ENCODE data around the gene ENKUR. TPM values are rescaled to one million over a fixed set of nuclear protein-coding genes. Genes with fewer than 3 reads are reported as not detected.

ENKUR gene
- total RNA-seq, 1 donor = not detected

GRCh38 chr10:24988831-24989640 lies 26.9 kb downstream of the ENKUR start:
- peak; percentile 51 for DNase-seq (ENCODE audit: insufficient read length, low spot score, missing footprints)
- Histone ChIP-seq H3K27me3 (ENCODE audit: insufficient read depth, low read length) (no peaks in the 10 kb centered on the region), H3K4me3 (ENCODE audit: insufficient read depth, low read length) (no peak overlapping the region), H3K4me2 (ENCODE audit: insufficient read depth, low read length) (no peak overlapping the region), H3K9me3 (ENCODE audit: low read depth, low read length) (no peaks in the 10 kb centered on the region), H3K27ac (ENCODE audit: low read depth, low read length) (no peak overlapping the region), H3K36me3 (ENCODE audit: insufficient read depth, low read length) (no peaks in the 10 kb centered on the region), H3K4me1 (ENCODE audit: insufficient read depth, low read length) (peaks cover 1% of the 10 kb centered on the region), H2AFZ (ENCODE audit: low read length) (peak overlapping the region; percentile 32), H3K79me2 (ENCODE audit: insufficient read depth, low read length) (no peaks in the 10 kb centered on the region), H4K20me1 (ENCODE audit: insufficient read depth, low read length) (no peaks in the 10 kb centered on the region)
- TF ChIP-seq CTCF (IDR thresholded peaks at IDR 0.05; ENCODE audit: extremely low read depth, low read depth, low read length) = no peak

- H4K20me1 ChIP-seq (ENCODE audit: insufficient read depth, low read length) = no peaks in the 10 kb centered on the region
- no peaks in the 10 kb centered on the region for H3K79me2 ChIP-seq (ENCODE audit: insufficient read depth, low read length)
- H3K9me3 ChIP-seq (ENCODE audit: low read depth, low read length) = no peaks in the 10 kb centered on the region
- no peak overlapping the region for H3K4me2 ChIP-seq (ENCODE audit: insufficient read depth, low read length)
- no peak for TF ChIP-seq CTCF (IDR thresholded peaks at IDR 0.05; ENCODE audit: extremely low read depth, low read depth, low read length)
- no peak overlapping the region for H3K27ac ChIP-seq (ENCODE audit: low read depth, low read length)
- H3K27me3 ChIP-seq (ENCODE audit: insufficient read depth, low read length) = no peaks in the 10 kb centered on the region
- no peak for DNase-seq (ENCODE audit: insufficient read length, low spot score, missing footprints)
- H2AFZ ChIP-seq (ENCODE audit: low read length) = no peak overlapping the region
- peaks cover 3% of the 10 kb centered on the region for H3K4me1 ChIP-seq (ENCODE audit: insufficient read depth, low read length)
- no peak overlapping the region for H3K4me3 ChIP-seq (ENCODE audit: insufficient read depth, low read length)
- no peaks in the 10 kb centered on the region for H3K36me3 ChIP-seq (ENCODE audit: insufficient read depth, low read length)
Measured at GRCh38 chr10:24984906-24985305, 31.1 kb downstream of the ENKUR start.

GRCh38 chr10:24983946-24984345 lies 32.0 kb downstream of the ENKUR start:
- H4K20me1 ChIP-seq (ENCODE audit: insufficient read depth, low read length) = no peaks in the 10 kb centered on the region
- no peaks in the 10 kb centered on the region for H3K36me3 ChIP-seq (ENCODE audit: insufficient read depth, low read length)
- no peak for TF ChIP-seq CTCF (IDR thresholded peaks at IDR 0.05; ENCODE audit: extremely low read depth, low read depth, low read length)
- H3K79me2 ChIP-seq (ENCODE audit: insufficient read depth, low read length) = no peaks in the 10 kb centered on the region
- peaks cover 3% of the 10 kb centered on the region for H3K4me1 ChIP-seq (ENCODE audit: insufficient read depth, low read length)
- H2AFZ ChIP-seq (ENCODE audit: low read length) = no peak overlapping the region
- H3K9me3 ChIP-seq (ENCODE audit: low read depth, low read length) = no peaks in the 10 kb centered on the region
- H3K4me2 ChIP-seq (ENCODE audit: insufficient read depth, low read length) = no peak overlapping the region
- H3K4me3 ChIP-seq (ENCODE audit: insufficient read depth, low read length) = no peak overlapping the region
- no peaks in the 10 kb centered on the region for H3K27me3 ChIP-seq (ENCODE audit: insufficient read depth, low read length)
- no peak for DNase-seq (ENCODE audit: insufficient read length, low spot score, missing footprints)
- H3K27ac ChIP-seq (ENCODE audit: low read depth, low read length) = no peak overlapping the region

- no peaks in the 10 kb centered on the region for H3K79me2 ChIP-seq (ENCODE audit: insufficient read depth, low read length)
- H3K9me3 ChIP-seq (ENCODE audit: low read depth, low read length) = no peaks in the 10 kb centered on the region
- no peak overlapping the region for H3K27ac ChIP-seq (ENCODE audit: low read depth, low read length)
- H3K4me3 ChIP-seq (ENCODE audit: insufficient read depth, low read length) = no peak overlapping the region
- no peak overlapping the region for H2AFZ ChIP-seq (ENCODE audit: low read length)
- no peak for TF ChIP-seq CTCF (IDR thresholded peaks at IDR 0.05; ENCODE audit: extremely low read depth, low read depth, low read length)
- no peaks in the 10 kb centered on the region for H3K27me3 ChIP-seq (ENCODE audit: insufficient read depth, low read length)
- H3K36me3 ChIP-seq (ENCODE audit: insufficient read depth, low read length) = no peaks in the 10 kb centered on the region
- peaks cover 3% of the 10 kb centered on the region for H3K4me1 ChIP-seq (ENCODE audit: insufficient read depth, low read length)
- H4K20me1 ChIP-seq (ENCODE audit: insufficient read depth, low read length) = no peaks in the 10 kb centered on the region
- DNase-seq (ENCODE audit: insufficient read length, low spot score, missing footprints) = no peak
- H3K4me2 ChIP-seq (ENCODE audit: insufficient read depth, low read length) = no peak overlapping the region
Measured at GRCh38 chr10:24983130-24983529, 32.8 kb downstream of the ENKUR start.
